Dedifferentiated amniotic fluid mesenchymal stem cell (primary cell): Measurements from ENCODE around the gene FBXL16.

Experiments used
- DNase-seq: peaks from one replicate; pipeline ENCODE4 v3.0.0-alpha.2; 2016; ENCODE audit errors: extremely low spot score

Gene FBXL16

DNA sequence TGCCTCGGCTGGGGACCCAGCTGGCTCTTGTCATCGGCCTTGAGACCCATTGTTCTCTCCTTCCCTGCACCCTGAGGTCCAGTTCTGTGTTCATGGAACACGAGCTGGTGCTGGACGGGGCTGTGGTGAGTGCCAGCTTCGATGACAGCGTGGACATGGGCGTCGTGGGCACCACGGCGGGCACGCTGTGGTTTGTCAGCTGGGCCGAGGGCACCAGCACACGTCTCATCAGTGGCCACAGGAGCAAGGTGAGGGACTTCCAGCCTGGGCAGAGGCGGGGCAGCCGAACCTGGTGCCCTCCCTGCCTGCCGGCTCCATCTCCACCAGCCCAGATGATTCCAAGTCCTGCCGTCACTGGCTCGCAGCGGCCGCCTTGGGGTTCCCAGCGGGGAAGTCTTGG is 43.0 kb downstream of the FBXL16 start:
- no peak for DNase-seq

- no peak for DNase-seq
Measured at GRCh38 chr16:662095-662494, 43.5 kb downstream of the FBXL16 start.

- no peak for DNase-seq
Measured at GRCh38 chr16:661184-661821, 44.3 kb downstream of the FBXL16 start.

DNA sequence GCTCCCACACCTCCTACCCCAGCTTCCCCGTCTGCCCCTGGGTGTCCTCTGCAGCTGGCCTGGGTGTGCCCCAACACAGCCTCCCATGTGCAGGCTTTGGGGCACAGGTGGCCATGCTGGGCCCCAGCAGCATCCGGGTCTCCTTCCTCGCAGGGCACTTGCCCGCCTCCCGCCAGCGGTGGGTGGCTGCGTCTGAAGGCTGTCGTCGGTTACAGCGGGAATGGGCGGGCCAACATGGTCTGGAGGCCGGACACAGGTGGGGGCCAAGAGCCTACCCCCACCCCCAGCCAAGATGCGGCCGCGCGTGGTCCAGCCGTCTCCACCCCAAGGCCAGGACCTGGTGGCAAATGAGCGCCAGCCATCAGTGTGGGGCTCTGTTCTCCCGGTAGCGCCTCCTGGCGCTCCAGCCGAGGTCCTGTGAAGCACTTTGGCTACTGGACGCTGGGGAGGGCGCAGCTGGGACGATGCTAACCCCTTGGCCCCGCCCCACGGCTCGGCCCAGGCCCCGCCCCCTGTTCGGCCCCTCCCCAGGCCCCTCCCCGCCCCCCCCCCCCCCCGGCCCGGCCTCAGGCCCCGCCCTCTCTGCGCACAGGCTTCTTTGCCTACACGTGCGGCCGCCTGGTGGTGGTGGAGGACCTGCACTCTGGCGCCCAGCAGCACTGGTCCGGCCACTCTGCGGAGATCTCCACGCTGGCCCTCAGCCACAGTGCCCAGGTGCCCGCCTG is 45.0 kb downstream of the FBXL16 start:
- peak; percentile 21 for DNase-seq

- DNase-seq, result no peak
Measured at GRCh38 chr16:660132-660458, 45.5 kb downstream of the FBXL16 start.

DNA sequence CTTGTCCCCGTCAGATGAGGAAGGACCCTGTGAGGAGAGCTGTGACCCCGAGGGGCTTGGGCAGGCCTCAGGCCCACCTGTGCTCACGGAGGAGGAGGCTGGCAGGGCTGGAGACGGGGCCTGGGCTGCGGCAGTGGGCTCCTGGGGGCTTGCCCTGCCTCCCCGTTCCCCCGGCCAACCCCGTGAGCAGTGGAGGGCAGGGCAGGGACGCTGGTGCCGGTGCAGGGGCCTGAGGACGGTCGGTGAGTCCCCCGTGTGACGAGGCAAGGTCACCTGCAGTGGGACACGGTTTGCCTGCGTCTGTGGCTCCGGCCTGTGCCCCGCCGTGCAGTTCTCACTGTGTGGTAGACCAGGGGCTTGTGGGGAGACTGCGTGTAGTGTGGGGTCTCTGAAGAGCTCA is 46.0 kb downstream of the FBXL16 start:
- no peak for DNase-seq

DNA sequence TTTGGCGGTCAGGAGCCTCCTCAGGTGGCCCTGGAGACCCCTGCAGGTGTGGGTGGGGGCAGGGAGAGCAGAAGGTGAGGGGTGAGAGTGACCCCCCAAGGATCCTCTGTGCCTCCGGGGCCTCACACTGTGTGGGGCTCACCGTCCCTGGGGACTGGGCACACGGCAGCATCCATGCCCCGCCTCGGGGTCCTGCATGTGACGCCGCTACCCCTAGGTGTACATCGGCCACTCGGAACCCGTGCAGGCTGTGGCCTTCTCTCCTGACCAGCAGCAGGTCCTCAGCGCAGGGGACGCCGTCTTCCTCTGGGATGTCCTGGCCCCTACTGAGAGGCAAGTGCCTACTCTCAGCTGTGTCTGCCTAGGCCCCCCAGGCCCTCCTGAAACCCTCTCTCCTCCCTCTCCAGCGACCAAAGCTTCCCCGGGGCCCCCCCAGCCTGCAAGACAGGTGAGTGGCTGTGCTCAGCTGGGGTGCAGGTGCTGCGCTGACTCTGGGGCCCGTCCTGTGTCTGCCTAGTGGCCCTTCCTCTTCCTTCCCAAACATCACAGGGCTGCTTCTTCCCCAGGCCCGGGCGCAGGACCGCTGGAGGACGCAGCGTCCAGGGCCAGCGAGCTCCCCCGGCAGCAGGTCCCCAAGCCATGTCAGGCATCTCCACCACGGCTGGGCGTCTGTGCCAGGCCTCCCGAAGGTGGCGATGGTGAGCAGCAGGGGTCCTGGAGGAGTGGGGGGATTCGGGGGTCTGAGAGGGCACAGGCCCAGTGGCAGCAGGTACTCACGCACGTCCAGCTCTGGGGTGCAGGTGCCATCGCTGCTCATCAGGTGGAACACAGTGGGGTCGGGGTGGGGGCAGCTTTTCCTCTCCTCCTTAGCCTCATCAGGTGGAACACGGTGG is 46.7 kb downstream of the FBXL16 start:
- DNase-seq, result no peak

- DNase-seq, result no peak
Measured at GRCh38 chr16:657487-657886, 48.1 kb downstream of the FBXL16 start.

GRCh38 chr16:654034-654433 is 51.6 kb downstream of the FBXL16 start:
- DNase-seq, result no peak

DNA sequence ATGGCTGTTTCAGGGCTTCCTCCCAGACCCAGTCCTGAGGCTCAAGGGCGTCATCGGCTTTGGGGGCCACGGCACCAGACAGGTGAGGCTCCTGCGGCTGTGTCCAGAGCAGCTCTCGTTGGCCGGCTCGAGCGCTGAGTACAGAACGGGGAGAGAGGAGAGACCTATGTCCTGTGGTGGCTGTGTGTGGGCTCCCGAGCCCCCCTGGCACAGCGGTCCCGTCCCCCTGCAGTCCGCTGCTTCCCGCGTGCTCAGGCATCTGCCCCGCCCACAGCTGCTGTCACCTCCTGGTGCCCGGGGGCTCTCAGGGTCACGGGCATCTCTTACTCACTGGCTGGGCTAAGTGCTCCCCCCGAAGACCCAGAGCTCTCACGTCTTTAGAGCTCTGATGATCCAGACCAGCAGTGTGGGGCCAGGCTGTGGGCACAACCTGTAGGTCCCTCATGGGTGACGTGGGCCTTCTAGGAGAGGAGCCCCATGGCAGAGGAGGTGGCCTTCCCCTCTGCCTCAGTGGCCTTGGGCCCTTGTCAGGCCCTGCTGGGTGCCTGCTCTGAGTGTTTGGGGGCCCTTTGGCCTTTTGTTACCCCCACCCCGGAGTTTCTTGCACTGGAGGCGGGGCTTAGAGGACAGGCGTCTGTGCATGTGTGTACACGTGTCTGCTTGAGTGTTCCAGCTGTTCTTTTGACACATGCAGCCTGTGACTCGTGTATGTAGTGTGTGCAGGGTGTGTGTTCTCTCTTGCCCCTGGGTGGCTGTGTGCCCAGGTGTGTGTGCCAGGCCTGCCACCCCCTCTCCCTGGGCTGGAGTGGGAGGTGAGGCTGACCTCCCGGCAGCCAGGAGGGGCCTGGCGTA is 52.9 kb downstream of the FBXL16 start:
- DNase-seq, result no peak

DNA sequence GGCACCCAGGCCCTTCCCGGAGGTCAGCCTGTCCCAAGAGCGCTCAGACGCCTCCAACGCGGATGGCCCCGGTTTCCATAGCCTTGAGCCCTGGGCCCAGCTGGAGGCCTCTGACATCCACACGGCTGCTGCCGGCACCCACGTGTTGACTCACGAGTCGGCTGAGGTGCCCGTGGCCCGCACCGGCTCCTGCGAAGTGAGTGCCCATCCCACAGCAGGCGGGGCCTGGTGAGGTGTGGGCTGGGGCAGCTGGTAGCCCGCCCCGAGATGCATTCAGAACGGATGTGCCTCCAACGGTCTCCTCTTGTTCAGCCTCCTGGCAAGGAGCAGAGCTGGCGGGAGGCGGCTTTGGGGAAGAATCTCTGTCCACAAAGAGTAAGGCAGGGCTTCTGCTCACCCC is 53.8 kb downstream of the FBXL16 start:
- DNase-seq, result no peak

DNA sequence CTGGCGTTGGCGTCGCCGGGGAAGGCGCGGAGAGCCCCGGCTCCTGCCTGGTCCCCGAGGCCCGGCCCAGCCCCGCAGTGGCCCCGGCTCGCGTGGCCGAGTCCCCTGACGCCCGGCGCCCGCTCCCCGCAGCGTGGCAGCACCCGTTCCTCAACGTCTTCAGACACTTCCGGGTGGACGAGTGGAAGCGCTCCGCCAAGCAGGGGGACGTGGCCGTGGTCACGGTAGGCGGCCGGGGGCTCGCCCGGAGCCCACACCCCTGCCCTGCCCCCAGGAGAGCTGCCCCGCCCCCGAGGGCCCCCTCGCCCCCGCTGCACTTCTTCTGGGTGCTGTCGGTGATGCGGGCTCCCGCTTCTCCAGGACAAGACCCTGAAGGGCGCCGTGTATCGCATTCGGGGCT is 56.0 kb downstream of the FBXL16 start:
- no peak for DNase-seq

DNA sequence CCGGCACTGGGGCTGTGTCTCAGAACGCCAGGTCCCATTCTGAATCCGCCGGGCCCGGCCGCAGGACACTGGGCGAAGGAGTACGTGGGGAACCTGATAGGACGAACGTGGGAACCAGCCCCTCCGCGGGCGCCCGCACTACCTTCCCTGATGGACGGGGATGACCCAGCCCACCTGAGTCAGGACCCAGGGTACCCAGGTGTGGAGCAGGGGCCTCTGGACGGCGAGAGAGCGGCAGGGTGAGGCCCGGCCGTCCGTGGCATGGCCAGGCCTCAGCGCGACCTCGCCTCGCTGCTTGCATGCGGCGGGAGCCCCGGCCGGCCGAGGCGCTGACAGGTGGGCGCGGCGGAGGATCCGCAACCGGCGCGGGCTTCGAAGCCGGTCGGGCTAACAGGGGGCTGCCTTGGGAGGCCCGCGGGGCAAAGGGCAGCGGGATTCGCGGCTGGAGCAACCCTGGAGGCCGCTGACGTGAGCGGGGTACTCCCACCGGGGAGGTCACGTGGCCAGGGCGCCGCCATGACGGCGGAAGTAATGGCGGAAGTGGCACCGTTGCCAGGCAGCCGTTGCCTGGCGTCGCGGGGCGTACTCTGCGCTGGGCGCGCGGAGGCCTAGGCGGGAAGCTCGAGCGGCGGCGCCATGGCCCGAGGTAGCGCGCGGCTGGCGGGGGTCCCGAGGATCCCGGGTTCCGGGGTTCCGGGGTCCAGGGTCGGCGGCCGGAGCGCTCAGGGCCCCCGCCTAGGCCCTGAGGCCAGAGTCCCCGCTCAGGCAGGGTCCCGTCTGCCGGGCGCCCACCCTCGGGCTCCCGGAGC is 56.6 kb downstream of the FBXL16 start, which contains the start of gene WDR90:
Gene WDR90 (plus strand): TSS at position 585 of the 809 bp plus-strand sequence. CDS start 52 bp downstream, at position 637.
- peak; percentile 75 for DNase-seq

- DNase-seq, result no peak
Measured at GRCh38 chr16:648071-648780, 57.4 kb downstream of the FBXL16 start.

GRCh38 chr16:647173-647902 is 58.3 kb downstream of the FBXL16 start:
- DNase-seq, result no peak

DNA sequence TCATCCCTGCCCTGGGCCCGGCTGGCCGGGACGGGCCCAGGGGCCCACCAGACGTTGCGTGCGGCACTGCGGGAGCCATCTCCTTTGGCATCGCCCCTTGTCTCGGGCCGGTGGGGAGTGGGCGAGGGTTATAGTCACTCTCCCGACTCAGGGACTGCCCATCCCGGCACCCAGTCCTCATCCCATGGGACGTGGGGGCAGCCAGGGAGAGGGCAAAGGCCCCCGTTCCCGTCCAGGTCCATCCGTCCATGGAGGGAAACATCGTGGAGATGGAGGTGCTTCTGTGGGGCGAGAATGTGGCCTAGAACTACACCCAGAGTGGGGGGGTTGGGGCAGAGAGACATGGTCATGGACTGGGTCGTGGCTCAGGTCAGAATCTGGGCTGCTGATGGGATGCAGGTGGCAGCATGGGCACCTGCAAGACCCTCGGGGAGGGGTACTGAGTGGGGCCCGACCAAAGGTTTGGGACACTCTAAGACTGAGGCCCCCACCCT is 58.9 kb downstream of the FBXL16 start:
- no peak for DNase-seq

GRCh38 chr16:645852-646678 is 59.5 kb downstream of the FBXL16 start:
- DNase-seq, result no peak

- no peak for DNase-seq
Measured at GRCh38 chr16:644556-644955, 61.0 kb downstream of the FBXL16 start.

DNA sequence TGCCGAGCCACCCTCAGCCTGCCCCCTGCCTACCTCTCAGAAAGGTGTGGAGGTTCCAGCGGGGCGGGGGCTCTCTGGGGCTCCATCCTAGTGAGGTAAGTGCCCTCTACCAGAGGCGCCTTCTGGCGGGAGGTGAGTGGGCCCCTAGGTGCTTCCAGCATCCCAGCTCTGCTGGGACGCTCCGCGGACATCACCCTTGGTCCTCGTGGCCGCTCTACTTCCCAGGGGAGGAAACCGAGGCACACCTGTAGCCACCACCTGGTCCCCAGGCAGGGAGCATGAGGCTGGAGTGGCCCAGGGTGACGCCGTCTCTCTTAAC is 62.6 kb downstream of the FBXL16 start:
- no peak for DNase-seq
